CD4-positive, alpha-beta memory T cell (primary cell): Measurements from ENCODE around the gene SPSB1. TPM values are rescaled to one million over a fixed set of nuclear protein-coding genes. Genes with fewer than 3 reads are reported as not detected.

Experiments
- CTCF ChIA-PET: fragments of 350-600 bp; sonication (Branson Sonifier 250); formaldehyde crosslinking; loops from one replicate; lab custom pipeline; 2021; ENCODE audit warnings: inconsistent platforms; ENCODE audit not compliant: partially characterized antibody; lab: Charles Lee
- POLR2A ChIA-PET: fragments of 350-600 bp; sonication (Branson Sonifier 250); formaldehyde crosslinking; loops from one replicate; lab custom pipeline; 2021; ENCODE audit not compliant: partially characterized antibody; lab: Charles Lee
- DNase-seq, 5 donors: peaks; one replicate each; pipeline versions ENCODE4 v3.0.0 to v3.0.0-alpha.2; 2020 to 2022; ENCODE audit warnings: mixed read lengths in 1 of 5
- H3K27ac ChIP-seq: one replicate; pipeline ENCODE4 v1.7.0; 2013; ENCODE audit warnings: low read depth, low read length
- H3K27me3 ChIP-seq: 2 replicates; pipeline ENCODE4 v1.7.0; 2013; ENCODE audit warnings: mild to moderate bottlenecking, low read length, moderate library complexity; ENCODE audit not compliant: insufficient read depth
- H3K36me3 ChIP-seq: 2 replicates; pipeline ENCODE4 v1.7.0; 2013; ENCODE audit warnings: mild to moderate bottlenecking, low read length, moderate library complexity; ENCODE audit not compliant: insufficient read depth
- H3K4me1 ChIP-seq: 2 replicates; pipeline ENCODE4 v1.7.0; 2013; ENCODE audit warnings: mild to moderate bottlenecking, low read length, moderate library complexity; ENCODE audit not compliant: insufficient read depth
- H3K4me3 ChIP-seq, 2 donors: one replicate each; pipeline ENCODE4 v1.7.0; 2013; ENCODE audit warnings: low read length in 2 of 2, mild to moderate bottlenecking in 1 of 2
- H3K9me3 ChIP-seq, 2 donors: one replicate each; pipeline ENCODE4 v1.7.0; 2013; ENCODE audit warnings: low read length in 2 of 2, control low read depth in 1 of 2; ENCODE audit not compliant: control insufficient read depth in 1 of 2
- H3K27ac Mint-ChIP-seq, 7 donors: one replicate each; pipeline ENCODE4 v1.8.0; 2020 to 2021; ENCODE audit warnings: mixed read lengths in 7 of 7, mild to moderate bottlenecking in 6 of 7, inconsistent platforms in 3 of 7, moderate library complexity in 3 of 7
- H3K27me3 Mint-ChIP-seq, 2 donors: one replicate each; pipeline ENCODE4 v1.8.0; 2020 to 2021; ENCODE audit warnings: mixed read lengths in 2 of 2
- H3K36me3 Mint-ChIP-seq, 2 donors: one replicate each; pipeline ENCODE4 v1.8.0; 2020 to 2021; ENCODE audit warnings: mixed read lengths in 2 of 2, inconsistent platforms in 1 of 2, mild to moderate bottlenecking in 1 of 2
- H3K4me1 Mint-ChIP-seq, 4 donors: one replicate each; pipeline ENCODE4 v1.8.0; 2020 to 2021; ENCODE audit warnings: mixed read lengths in 4 of 4, mild to moderate bottlenecking in 1 of 4
- H3K4me3 Mint-ChIP-seq, 8 donors: one replicate each; pipeline ENCODE4 v1.8.0; 2020 to 2021; ENCODE audit warnings: mixed read lengths in 8 of 8, mild to moderate bottlenecking in 7 of 8, moderate library complexity in 6 of 8, inconsistent platforms in 3 of 8
- H3K9me3 Mint-ChIP-seq, 8 donors: one replicate each; pipeline ENCODE4 v1.8.0; 2020 to 2021; ENCODE audit warnings: mixed read lengths in 8 of 8, mild to moderate bottlenecking in 5 of 8, inconsistent platforms in 3 of 8, moderate library complexity in 1 of 8
- intact Hi-C: fragments of 100-400 bp; cut with micrococcal nuclease; formaldehyde crosslinking; loops from one replicate; pipeline ENCODE4 v1.15.1; 2023
- polyA plus RNA-seq, 2 donors: library from polyadenylated mRNA; unstranded; fragments of 300-500 nt; fragmentation: Illumina TruSeq; gene quantifications; one replicate each; pipeline ENCODE4 v1.2.3, GENCODE V29; 2021
- total RNA-seq, 2 experiments: library from RNA; stranded (reverse); gene quantifications; one replicate each; pipeline ENCODE4 v1.2.3, GENCODE V29; 2021

SPSB1 gene
- total and polyA plus RNA-seq, 4 experiments from 2014 or later = 2.8 to 4.5 (median 3.7) TPM

- Mint-ChIP-seq H3K4me3 (no peak overlapping the region), H3K27me3 (no peaks in the 10 kb centered on the region), H3K9me3 (no peaks in the 10 kb centered on the region), H3K27ac (no peak overlapping the region), H3K4me1 (peaks cover 0 to 14% (median 6%) of the 10 kb centered on the region in 4 donors), H3K36me3 (peaks cover 9 to 13% of the 10 kb centered on the region in 2 donors)
- ChIA-PET POLR2A (no interaction called here), CTCF (interaction anchor here (0.8 to 1.2 kb wide), 3 partner anchors 39 to 240 kb away, joined by 3 read pairs; no protein-coding TSS in a partner anchor)
- H3K4me3 ChIP-seq = no peak overlapping the region
- no peaks in the 10 kb centered on the region for H3K4me1 ChIP-seq
- DNase-seq = no peak
- intact Hi-C loops = no loop called here
- no peaks in the 10 kb centered on the region for H3K36me3 ChIP-seq
- no peaks in the 10 kb centered on the region for H3K9me3 ChIP-seq
- H3K27ac ChIP-seq = no peak overlapping the region
- H3K27me3 ChIP-seq = no peaks in the 10 kb centered on the region
Observed at GRCh38 chr1:9250411-9251381, 42.0 kb upstream of the SPSB1 start.

GRCh38 chr1:9251501-9251900 lies 41.2 kb upstream of the SPSB1 start:
- ChIA-PET POLR2A (no interaction called here), CTCF (interaction anchor here (0.8 to 1.2 kb wide), 2 partner anchors 38 to 243 kb away, joined by 3 to 4 read pairs; no protein-coding TSS in a partner anchor)
- DNase-seq = no peak

GRCh38 chr1:9253004-9253403 lies 39.7 kb upstream of the SPSB1 start:
- no peak for DNase-seq
- intact Hi-C loops = no loop called here
- Mint-ChIP-seq H3K27ac (peak overlapping the region in 1 of 7 donors; percentile 23), H3K27me3 (no peaks in the 10 kb centered on the region), H3K4me1 (peaks cover 6 to 19% (median 10%) of the 10 kb centered on the region in 4 donors), H3K9me3 (no peaks in the 10 kb centered on the region), H3K36me3 (peaks cover 11 to 18% of the 10 kb centered on the region in 2 donors), H3K4me3 (no peak overlapping the region)
- Histone ChIP-seq H3K27ac (no peak overlapping the region), H3K4me3 (no peak overlapping the region), H3K4me1 (no peaks in the 10 kb centered on the region), H3K27me3 (no peaks in the 10 kb centered on the region), H3K36me3 (no peaks in the 10 kb centered on the region), H3K9me3 (no peaks in the 10 kb centered on the region)
- CTCF ChIA-PET = no interaction called here
- POLR2A ChIA-PET = no interaction called here

More at GRCh38 chr1:9251501-9251900, 41.2 kb upstream of the SPSB1 start:
- H3K4me1 Mint-ChIP-seq = peaks cover 0 to 14% (median 6%) of the 10 kb centered on the region in 4 donors
- Histone ChIP-seq H3K9me3 (no peaks in the 10 kb centered on the region), H3K27me3 (no peaks in the 10 kb centered on the region), H3K36me3 (no peaks in the 10 kb centered on the region), H3K27ac (no peak overlapping the region), H3K4me1 (no peaks in the 10 kb centered on the region), H3K4me3 (no peak overlapping the region)
- no peak overlapping the region for H3K4me3 Mint-ChIP-seq
- H3K27me3 Mint-ChIP-seq = no peaks in the 10 kb centered on the region
- H3K36me3 Mint-ChIP-seq = peaks cover 10 to 14% of the 10 kb centered on the region in 2 donors
- intact Hi-C loops = no loop called here
- no peaks in the 10 kb centered on the region for H3K9me3 Mint-ChIP-seq
- no peak overlapping the region for H3K27ac Mint-ChIP-seq

GRCh38 chr1:9253453-9254105 lies 39.1 kb upstream of the SPSB1 start:
- no peaks in the 10 kb centered on the region for H3K4me1 ChIP-seq
- no peaks in the 10 kb centered on the region for H3K36me3 ChIP-seq
- POLR2A ChIA-PET = no interaction called here
- H3K4me3 ChIP-seq = no peak overlapping the region
- H3K27ac Mint-ChIP-seq = peak overlapping the region in 1 of 7 donors; percentile 41
- H3K4me1 Mint-ChIP-seq = peaks cover 12 to 24% (median 15%) of the 10 kb centered on the region in 4 donors
- H3K9me3 Mint-ChIP-seq = no peaks in the 10 kb centered on the region
- no peaks in the 10 kb centered on the region for H3K27me3 ChIP-seq
- no peak for DNase-seq
- H3K27ac ChIP-seq = no peak overlapping the region
- intact Hi-C loops = no loop called here
- H3K36me3 Mint-ChIP-seq = peaks cover 10 to 15% of the 10 kb centered on the region in 2 donors
- CTCF ChIA-PET = no interaction called here
- no peaks in the 10 kb centered on the region for H3K9me3 ChIP-seq
- H3K4me3 Mint-ChIP-seq = no peak overlapping the region
- H3K27me3 Mint-ChIP-seq = no peaks in the 10 kb centered on the region

- ChIA-PET POLR2A (interaction anchor here (0.6 kb wide), 1 partner anchor 22 kb away, joined by 4 read pairs; the partner anchor contains the start of gene H6PD), CTCF (interaction anchor here (1.1 kb wide), 1 partner anchor 235 kb away, joined by 3 read pairs; no protein-coding TSS in a partner anchor)
- Histone ChIP-seq H3K9me3 (no peaks in the 10 kb centered on the region), H3K4me3 (no peak overlapping the region), H3K4me1 (no peaks in the 10 kb centered on the region), H3K27ac (no peak overlapping the region), H3K36me3 (no peaks in the 10 kb centered on the region), H3K27me3 (no peaks in the 10 kb centered on the region)
- Mint-ChIP-seq H3K4me1 (peaks cover 23 to 48% (median 28%) of the 10 kb centered on the region in 4 donors), H3K36me3 (peaks cover 15 to 19% of the 10 kb centered on the region in 2 donors), H3K4me3 (no peak overlapping the region), H3K27ac (peak overlapping the region in 1 of 7 donors; percentile 37), H3K27me3 (no peaks in the 10 kb centered on the region), H3K9me3 (peaks cover 0 to 3% (median 0%) of the 10 kb centered on the region in 8 donors)
- intact Hi-C loops = no loop called here
- no peak for DNase-seq
Observed at GRCh38 chr1:9256332-9256731, 36.4 kb upstream of the SPSB1 start.

DNA sequence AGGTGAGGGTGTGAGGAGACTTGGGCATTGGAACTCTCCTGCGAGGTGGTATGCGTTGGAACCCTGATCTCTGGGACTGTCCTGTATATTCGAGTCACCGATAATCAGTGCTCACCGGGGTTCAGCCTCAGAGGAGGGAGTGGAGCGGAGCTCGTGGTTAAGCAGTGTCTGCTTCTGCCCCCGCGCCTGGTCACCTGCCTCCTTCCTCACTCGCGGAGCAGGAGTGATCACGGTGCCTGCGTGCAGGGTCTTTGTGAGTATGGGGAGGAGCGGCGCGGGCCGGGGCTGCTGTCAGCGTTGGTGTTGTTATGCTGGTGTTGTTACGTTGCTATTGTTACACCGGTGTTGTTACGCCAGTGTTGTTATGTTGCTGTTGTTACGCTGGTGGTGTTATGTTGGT lies 34.8 kb upstream of the SPSB1 start:
- H3K27ac Mint-ChIP-seq = peak overlapping the region in 1 of 7 donors; percentile 17
- CTCF ChIA-PET = no interaction called here
- H3K27me3 Mint-ChIP-seq = no peaks in the 10 kb centered on the region
- no peak overlapping the region for H3K4me3 ChIP-seq
- no peaks in the 10 kb centered on the region for H3K9me3 ChIP-seq
- H3K36me3 Mint-ChIP-seq = peaks cover 18 to 19% of the 10 kb centered on the region in 2 donors
- no peaks in the 10 kb centered on the region for H3K27me3 ChIP-seq
- POLR2A ChIA-PET = no interaction called here
- DNase-seq = no peak
- H3K27ac ChIP-seq = no peak overlapping the region
- H3K9me3 Mint-ChIP-seq = peaks cover 0 to 3% (median 0%) of the 10 kb centered on the region in 8 donors
- H3K4me3 Mint-ChIP-seq = peak overlapping the region in 1 of 8 donors; percentile 14
- intact Hi-C loops = no loop called here
- peaks cover 23 to 46% (median 28%) of the 10 kb centered on the region in 4 donors for H3K4me1 Mint-ChIP-seq
- H3K4me1 ChIP-seq = no peaks in the 10 kb centered on the region
- H3K36me3 ChIP-seq = no peaks in the 10 kb centered on the region

GRCh38 chr1:9258629-9259028 lies 34.1 kb upstream of the SPSB1 start:
- H3K36me3 Mint-ChIP-seq = peaks cover 18 to 23% of the 10 kb centered on the region in 2 donors
- intact Hi-C loops = no loop called here
- H3K27me3 Mint-ChIP-seq = no peaks in the 10 kb centered on the region
- H3K9me3 Mint-ChIP-seq = peaks cover 0 to 3% (median 0%) of the 10 kb centered on the region in 8 donors
- H3K9me3 ChIP-seq = no peaks in the 10 kb centered on the region
- H3K4me3 Mint-ChIP-seq = no peak overlapping the region
- H3K4me1 ChIP-seq = no peaks in the 10 kb centered on the region
- peaks cover 23 to 43% (median 28%) of the 10 kb centered on the region in 4 donors for H3K4me1 Mint-ChIP-seq
- POLR2A ChIA-PET = no interaction called here
- CTCF ChIA-PET = no interaction called here
- H3K36me3 ChIP-seq = no peaks in the 10 kb centered on the region
- no peaks in the 10 kb centered on the region for H3K27me3 ChIP-seq
- DNase-seq = no peak
- no peak overlapping the region for H3K4me3 ChIP-seq
- no peak overlapping the region for H3K27ac Mint-ChIP-seq
- no peak overlapping the region for H3K27ac ChIP-seq
